CD14-positive monocyte (primary cell): Measurements from ENCODE around the gene NUDT6. TPM values are rescaled to one million over a fixed set of nuclear protein-coding genes. Genes with fewer than 3 reads are reported as not detected.

Experiments
- DNase-seq, 3 donors: peaks; one replicate each; pipeline ENCODE4 v3.0.0-alpha.2; 2011 to 2022
- H2AFZ ChIP-seq: 2 replicates; pipeline ENCODE4 v1.6.0; 2012; ENCODE audit warnings: mild to moderate bottlenecking, low read depth, low read length, inconsistent platforms; ENCODE audit not compliant: insufficient read depth, poor library complexity, severe bottlenecking
- H3K27ac ChIP-seq, 2 donors: 1 replicate in 1 of 2; 2 replicates in 1 of 2; pipeline ENCODE4 v1.5.1; 2012 to 2013; ENCODE audit warnings: low read length in 2 of 2, control low read depth in 1 of 2, inconsistent platforms in 1 of 2, low read depth in 1 of 2, mild to moderate bottlenecking in 1 of 2
- H3K27me3 ChIP-seq, 2 donors: one replicate each; pipeline versions ENCODE4 v1.6.0 to v1.6.1; 2011 to 2013; ENCODE audit warnings: low read length in 2 of 2; ENCODE audit not compliant: control insufficient read depth in 2 of 2, insufficient read depth in 2 of 2
- H3K36me3 ChIP-seq, 2 donors: replicated peaks in 1 of 2; 1 replicate in 1 of 2; 2 replicates in 1 of 2; pipeline versions ENCODE4 v1.5.1 to v1.6.1; 2012 to 2013; ENCODE audit warnings: low read length in 2 of 2, control low read depth in 1 of 2, inconsistent platforms in 1 of 2, mild to moderate bottlenecking in 1 of 2; ENCODE audit not compliant: insufficient read depth in 2 of 2, control insufficient read depth in 1 of 2
- H3K4me1 ChIP-seq, 2 donors: 1 replicate in 1 of 2; 2 replicates in 1 of 2; pipeline versions ENCODE4 v1.5.1 to v1.6.1; 2012 to 2013; ENCODE audit warnings: low read length in 2 of 2, control low read depth in 1 of 2, inconsistent platforms in 1 of 2, mild to moderate bottlenecking in 1 of 2, moderate library complexity in 1 of 2; ENCODE audit not compliant: insufficient read depth in 2 of 2, control insufficient read depth in 1 of 2
- H3K4me2 ChIP-seq: replicated peaks from 2 replicates; pipeline ENCODE3; 2012; ENCODE audit warnings: low read length, moderate library complexity, mild to moderate bottlenecking; ENCODE audit not compliant: poor library complexity, severe bottlenecking; ENCODE audit errors: extremely low read depth
- H3K4me3 ChIP-seq, 3 experiments: fragments of 200-600 bp in 1 of 3; sonication (generic) in 1 of 3; replicated peaks in 1 of 3; 1 replicate in 2 of 3; 2 replicates in 1 of 3; pipeline ENCODE4 v1.5.1; 2011 to 2013; ENCODE audit warnings: low read length in 3 of 3, mild to moderate bottlenecking in 3 of 3, control low read depth in 2 of 3, low read depth in 2 of 3, inconsistent platforms in 1 of 3, moderate library complexity in 1 of 3
- H3K79me2 ChIP-seq: 2 replicates; pipeline ENCODE4 v1.6.0; 2012; ENCODE audit warnings: mild to moderate bottlenecking, control low read depth, inconsistent platforms, low read length, moderate library complexity; ENCODE audit not compliant: insufficient read depth
- H3K9ac ChIP-seq: 2 replicates; pipeline ENCODE4 v1.6.0; 2017; ENCODE audit warnings: low read length, mild to moderate bottlenecking; ENCODE audit not compliant: insufficient read depth, poor library complexity, severe bottlenecking
- H3K9me3 ChIP-seq, 2 donors: replicated peaks in 1 of 2; 1 replicate in 1 of 2; 2 replicates in 1 of 2; pipeline versions ENCODE4 v1.5.1 to v1.6.1; 2012 to 2013; ENCODE audit warnings: low read length in 2 of 2, control low read depth in 1 of 2; ENCODE audit not compliant: control insufficient read depth in 1 of 2, insufficient read depth in 1 of 2
- H4K20me1 ChIP-seq: 2 replicates; pipeline ENCODE4 v1.6.0; 2012; ENCODE audit warnings: mild to moderate bottlenecking, low read length, control low read depth, moderate library complexity; ENCODE audit not compliant: insufficient read depth
- H3K27ac Mint-ChIP-seq, 7 donors: one replicate each; pipeline ENCODE4 v1.8.0; 2020; ENCODE audit warnings: mild to moderate bottlenecking in 7 of 7, mixed read lengths in 7 of 7, moderate library complexity in 6 of 7, inconsistent platforms in 2 of 7
- H3K27me3 Mint-ChIP-seq, 3 donors: one replicate each; pipeline ENCODE4 v1.8.0; 2021 to 2022; ENCODE audit warnings: low read depth in 3 of 3, mild to moderate bottlenecking in 3 of 3, mixed read lengths in 3 of 3, moderate library complexity in 3 of 3, inconsistent platforms in 1 of 3
- H3K36me3 Mint-ChIP-seq, 2 donors: one replicate each; pipeline ENCODE4 v1.8.0; 2020; ENCODE audit warnings: mixed read lengths in 2 of 2, inconsistent platforms in 1 of 2, mild to moderate bottlenecking in 1 of 2
- H3K4me1 Mint-ChIP-seq: one replicate; pipeline ENCODE4 v1.8.0; 2020; ENCODE audit warnings: mild to moderate bottlenecking, mixed read lengths
- H3K4me3 Mint-ChIP-seq, 2 donors: one replicate each; pipeline ENCODE4 v1.8.0; 2020; ENCODE audit warnings: mild to moderate bottlenecking in 2 of 2, mixed read lengths in 2 of 2, moderate library complexity in 1 of 2
- H3K9me3 Mint-ChIP-seq, 7 donors: one replicate each; pipeline ENCODE4 v1.8.0; 2020 to 2022; ENCODE audit warnings: mixed read lengths in 7 of 7, mild to moderate bottlenecking in 6 of 7, moderate library complexity in 6 of 7, inconsistent platforms in 2 of 7
- WGBS: methylation state at CpG from one replicate; pipeline ENCODE4 v1.1.5; 2013; ENCODE audit warnings: missing lambda C conversion rate; ENCODE audit not compliant: insufficient coverage; 5-methylcytosine and 5-hydroxymethylcytosine counted together
- intact Hi-C, 2 donors: fragments of 100-400 bp; cut with micrococcal nuclease; formaldehyde crosslinking; loops; one replicate each; pipeline versions ENCODE4 v1.15.0 to v1.15.1; 2023
- polyA plus RNA-seq, 3 donors: library from polyadenylated mRNA; depleted of rRNA in 1 of 3; unstranded in 2 of 3; stranded (reverse) in 1 of 3; fragments of 300-500 nt in 2 of 3; fragments of >200 nt in 1 of 3; fragmentation: Illumina TruSeq in 2 of 3; gene quantifications; 1 replicate in 2 of 3; 2 replicates in 1 of 3; pipeline ENCODE4 v1.2.3, GENCODE V29; 2012 to 2021
- TF ChIP-seq, protein P1 (sequence below): fragments of 200-600 bp; IDR thresholded peaks from one replicate; pipeline ENCODE4 v1.8.0; 2022; ENCODE audit warnings: antibody characterized with exemption, mild to moderate bottlenecking

Gene NUDT6
- polyA plus RNA-seq, 3 donors: 1.6 to 1.9 (median 1.6) TPM

DNA sequence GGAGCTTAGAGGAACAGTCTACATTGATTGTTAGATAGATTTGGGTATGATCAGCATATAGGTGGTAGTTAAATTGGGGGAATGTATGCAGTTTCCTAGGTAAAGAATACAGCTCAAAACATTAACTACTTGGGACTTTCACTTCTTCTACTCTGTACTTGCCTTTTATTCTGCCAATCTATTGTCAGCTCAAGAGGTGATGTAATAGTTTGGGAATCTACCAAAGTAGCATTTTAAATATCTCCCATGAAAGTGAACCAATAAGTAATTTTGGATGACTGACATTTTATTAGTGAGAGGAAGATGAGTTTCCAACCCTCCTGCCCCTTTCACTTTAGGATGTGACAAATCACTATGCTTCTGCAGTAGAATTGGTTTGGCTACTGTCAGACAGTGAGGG lies 43.4 kb downstream of the NUDT6 start:
- Mint-ChIP-seq H3K36me3 (no peaks in the 10 kb centered on the region), H3K27me3 (peaks cover 4 to 7% (median 5%) of the 10 kb centered on the region in 3 donors), H3K27ac (no peak overlapping the region), H3K4me3 (no peak overlapping the region), H3K4me1 (no peaks in the 10 kb centered on the region), H3K9me3 (peaks cover 8 to 18% (median 13%) of the 10 kb centered on the region in 7 donors)
- H3K4me3 ChIP-seq: no peak overlapping the region
- H3K4me2 ChIP-seq: no peak overlapping the region
- no peaks in the 10 kb centered on the region for H3K36me3 ChIP-seq
- peaks cover 7 to 9% of the 10 kb centered on the region in 2 donors for H3K9me3 ChIP-seq
- DNase-seq: no peak
- H2AFZ ChIP-seq: no peak overlapping the region
- H3K9ac ChIP-seq: no peak overlapping the region
- no peak overlapping the region for H3K27ac ChIP-seq
- H3K4me1 ChIP-seq: no peaks in the 10 kb centered on the region
- H3K27me3 ChIP-seq: no peaks in the 10 kb centered on the region
- intact Hi-C loops: no loop called here
- H4K20me1 ChIP-seq: no peaks in the 10 kb centered on the region
- TF ChIP-seq, protein P1, sequence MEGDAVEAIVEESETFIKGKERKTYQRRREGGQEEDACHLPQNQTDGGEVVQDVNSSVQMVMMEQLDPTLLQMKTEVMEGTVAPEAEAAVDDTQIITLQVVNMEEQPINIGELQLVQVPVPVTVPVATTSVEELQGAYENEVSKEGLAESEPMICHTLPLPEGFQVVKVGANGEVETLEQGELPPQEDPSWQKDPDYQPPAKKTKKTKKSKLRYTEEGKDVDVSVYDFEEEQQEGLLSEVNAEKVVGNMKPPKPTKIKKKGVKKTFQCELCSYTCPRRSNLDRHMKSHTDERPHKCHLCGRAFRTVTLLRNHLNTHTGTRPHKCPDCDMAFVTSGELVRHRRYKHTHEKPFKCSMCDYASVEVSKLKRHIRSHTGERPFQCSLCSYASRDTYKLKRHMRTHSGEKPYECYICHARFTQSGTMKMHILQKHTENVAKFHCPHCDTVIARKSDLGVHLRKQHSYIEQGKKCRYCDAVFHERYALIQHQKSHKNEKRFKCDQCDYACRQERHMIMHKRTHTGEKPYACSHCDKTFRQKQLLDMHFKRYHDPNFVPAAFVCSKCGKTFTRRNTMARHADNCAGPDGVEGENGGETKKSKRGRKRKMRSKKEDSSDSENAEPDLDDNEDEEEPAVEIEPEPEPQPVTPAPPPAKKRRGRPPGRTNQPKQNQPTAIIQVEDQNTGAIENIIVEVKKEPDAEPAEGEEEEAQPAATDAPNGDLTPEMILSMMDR: no peak
- no peaks in the 10 kb centered on the region for H3K79me2 ChIP-seq

DNA sequence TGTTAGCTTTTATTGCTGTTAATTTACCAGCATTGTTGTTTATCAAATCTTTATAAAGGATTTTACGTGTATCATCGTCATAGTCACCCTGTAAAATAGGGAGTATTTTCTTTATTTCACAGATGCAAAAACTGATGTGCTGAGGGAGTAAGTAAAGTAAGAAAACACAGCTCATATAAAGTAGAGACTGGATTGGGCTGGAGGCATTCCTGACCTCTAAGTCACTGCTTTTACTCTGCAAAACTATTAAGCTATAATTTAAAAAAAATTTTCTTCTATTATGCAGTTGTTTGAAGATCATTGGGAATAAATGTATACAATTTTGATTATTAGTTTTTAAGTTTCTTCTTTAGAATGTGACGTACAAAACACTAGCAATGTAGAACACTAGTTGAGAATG lies 45.9 kb downstream of the NUDT6 start:
- no peaks in the 10 kb centered on the region for H3K4me1 Mint-ChIP-seq
- Histone ChIP-seq H2AFZ (no peak overlapping the region), H3K9ac (no peak overlapping the region), H3K4me2 (no peak overlapping the region), H4K20me1 (no peaks in the 10 kb centered on the region), H3K27ac (no peak overlapping the region), H3K4me3 (no peak overlapping the region), H3K36me3 (no peaks in the 10 kb centered on the region), H3K4me1 (no peaks in the 10 kb centered on the region), H3K27me3 (no peaks in the 10 kb centered on the region), H3K9me3 (peaks cover 7 to 10% of the 10 kb centered on the region in 2 donors), H3K79me2 (no peaks in the 10 kb centered on the region)
- peaks cover 11 to 20% (median 15%) of the 10 kb centered on the region in 7 donors for H3K9me3 Mint-ChIP-seq
- H3K27ac Mint-ChIP-seq: no peak overlapping the region
- TF ChIP-seq, protein P1: no peak
- no peak overlapping the region for H3K4me3 Mint-ChIP-seq
- H3K27me3 Mint-ChIP-seq: peaks cover 2 to 5% (median 3%) of the 10 kb centered on the region in 3 donors
- intact Hi-C loops: no loop called here
- no peaks in the 10 kb centered on the region for H3K36me3 Mint-ChIP-seq
- no peak for DNase-seq
- WGBS: no CpG with 5 or more reads among the region's 3 CpGs
